HL-60/S4 treated with phorbol 12-myristate 13-acetate at 8.2 ng/mL for 4 days and 3 days (cell line): ENCODE results near the gene PI4KA.
"Not testable (repeated sequence)": the region's sequence is repeated elsewhere in the genome, so short reads cannot be mapped to it uniquely, and the experiment has no call there.

ENCODE experiments used
- in situ Hi-C: fragments of 300-500 bp; cut with MboI; formaldehyde crosslinking; loops from 2 replicates; pipeline ENCODE4 v1.15.0; 2022; ENCODE audit warnings: low sequenced_read_pairs

PI4KA gene

DNA sequence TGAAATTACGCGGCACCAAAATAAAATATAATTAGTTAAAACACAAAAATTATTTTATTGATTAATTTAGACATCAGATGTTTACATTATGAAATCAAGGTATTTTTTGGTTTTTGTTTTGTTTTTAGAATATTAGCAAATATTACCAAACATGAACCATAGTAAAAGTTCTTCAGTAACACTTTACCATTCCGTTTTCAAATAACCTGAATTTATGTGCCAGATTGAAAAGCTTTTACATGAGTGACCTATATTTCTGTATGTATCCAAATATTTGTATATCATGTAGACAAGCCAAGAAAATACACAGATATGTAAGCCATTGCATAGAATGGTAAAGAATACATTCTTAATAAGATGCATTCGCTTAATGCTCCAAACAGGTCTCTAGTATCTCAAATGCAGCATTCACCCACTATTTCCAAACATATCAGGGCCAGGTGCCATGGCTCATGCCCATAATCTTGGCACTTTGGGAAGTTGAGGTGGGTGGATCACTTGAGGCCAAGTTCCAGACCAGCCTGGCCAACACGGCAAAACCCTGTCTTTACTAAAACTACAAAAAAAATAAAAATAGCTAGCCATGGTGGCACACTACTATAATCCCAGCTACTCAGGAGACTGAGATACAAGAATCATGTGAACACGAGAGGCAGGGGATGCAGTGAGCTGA, 187.1 kb downstream of the PI4KA start:
- in situ Hi-C loops = no loop called here

DNA sequence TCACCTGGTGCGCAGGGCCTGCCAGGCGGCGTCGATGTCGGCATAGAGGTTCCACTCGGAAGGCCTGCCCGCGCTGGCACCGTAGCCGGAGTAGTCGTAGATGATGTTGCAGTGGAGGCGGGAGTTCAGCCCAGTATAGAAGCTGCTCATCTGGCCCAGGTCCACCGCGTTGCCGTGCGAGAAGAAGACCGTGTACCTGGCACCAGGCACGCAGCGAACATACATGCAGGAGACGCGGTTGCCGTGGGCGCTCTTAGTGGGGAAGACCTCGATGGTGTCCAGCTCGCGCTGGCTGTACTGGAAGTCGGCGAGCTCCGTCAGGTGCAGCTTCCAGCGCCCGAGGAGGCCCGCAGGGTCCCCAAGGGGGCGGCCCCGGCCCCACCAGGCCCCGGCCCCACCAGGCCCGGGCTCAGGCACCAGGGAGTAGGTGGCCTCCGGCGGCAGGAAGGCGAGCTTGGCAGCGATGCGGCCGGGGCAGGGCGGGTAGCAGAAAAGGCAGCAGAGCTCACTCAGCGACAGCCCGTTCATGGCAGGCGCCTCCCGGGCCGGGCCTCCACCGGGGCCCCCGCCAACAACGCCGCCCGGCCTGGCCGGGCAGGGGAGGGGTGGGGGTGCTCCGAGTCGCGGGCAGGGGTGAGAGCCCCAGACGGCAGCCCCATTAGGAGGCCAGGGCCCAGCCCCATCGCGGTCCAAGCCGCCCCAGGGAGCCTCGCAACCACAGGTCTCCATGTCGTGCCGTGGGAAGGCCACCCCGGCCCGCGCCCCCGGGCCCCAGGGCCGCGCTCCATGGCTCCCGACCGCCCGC, 188.0 kb downstream of the PI4KA start:
- in situ Hi-C loops = not testable (repeated sequence)

GRCh38 chr22:20669884-20670283, 188.7 kb downstream of the PI4KA start:
- in situ Hi-C loops = not testable (repeated sequence)

GRCh38 chr22:20669471-20669870, 189.1 kb downstream of the PI4KA start:
- in situ Hi-C loops = not testable (repeated sequence)

- in situ Hi-C loops = not testable (repeated sequence)
Observed at GRCh38 chr22:20668769-20669168, 189.8 kb downstream of the PI4KA start.

GRCh38 chr22:20668226-20668625, 190.4 kb downstream of the PI4KA start:
- in situ Hi-C loops = not testable (repeated sequence)

- in situ Hi-C loops = not testable (repeated sequence)
Observed at GRCh38 chr22:20667548-20667947, 191.1 kb downstream of the PI4KA start.

- in situ Hi-C loops = no loop called here
Observed at GRCh38 chr22:20666560-20666959, 192.1 kb downstream of the PI4KA start.

DNA sequence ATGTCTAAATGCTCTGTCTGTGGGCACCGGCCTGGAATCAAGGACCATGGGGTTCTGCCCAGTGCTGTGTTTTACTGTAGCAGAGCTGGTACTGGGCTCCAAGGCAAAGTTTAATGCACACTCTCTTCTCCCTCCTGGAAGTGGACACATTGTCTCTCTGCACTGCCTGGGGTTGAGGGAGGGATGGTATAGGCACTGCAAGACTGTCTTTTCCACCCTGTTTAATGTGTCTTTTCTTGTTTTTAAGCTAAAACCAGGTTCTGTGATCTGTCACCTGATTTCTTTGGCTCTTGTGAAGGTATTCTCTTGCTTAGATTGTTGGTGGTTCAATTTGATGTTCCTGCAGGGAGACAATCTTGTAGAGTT, 194.0 kb downstream of the PI4KA start:
- in situ Hi-C loops = no loop called here

DNA sequence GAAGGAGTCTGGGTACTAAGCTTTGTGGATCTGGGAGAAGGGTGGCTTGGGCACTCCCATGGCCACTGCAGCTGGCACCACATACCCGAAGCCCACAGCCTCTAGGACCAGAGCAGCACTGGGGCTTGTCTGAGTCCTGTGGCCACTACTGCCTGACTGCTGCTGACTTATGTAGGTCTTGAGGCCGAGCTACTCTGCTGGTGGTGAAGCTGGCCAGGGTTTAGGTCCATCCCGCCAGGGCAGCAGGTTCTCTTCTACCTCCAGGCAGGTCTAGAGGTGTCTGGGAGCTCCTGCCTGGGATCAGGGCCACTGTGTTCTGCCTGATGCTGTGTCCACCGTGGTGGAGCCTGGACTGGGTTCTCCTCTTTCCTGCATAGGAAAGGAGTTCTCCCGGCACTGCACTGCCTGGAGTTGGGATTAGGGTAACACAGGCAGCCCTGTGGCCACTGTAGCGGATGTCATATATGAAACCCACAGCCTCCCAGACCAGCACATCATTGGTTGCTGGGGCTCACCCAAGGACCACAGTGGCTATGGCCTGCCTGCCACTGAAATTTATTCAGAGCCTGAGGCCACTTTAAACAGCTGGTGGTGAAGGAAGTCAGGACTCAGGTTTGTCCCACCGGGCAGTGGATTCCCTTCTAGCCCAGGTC, 194.5 kb downstream of the PI4KA start:
- in situ Hi-C loops = no loop called here

GRCh38 chr22:20663137-20663828, 195.3 kb downstream of the PI4KA start:
- in situ Hi-C loops = no loop called here

DNA sequence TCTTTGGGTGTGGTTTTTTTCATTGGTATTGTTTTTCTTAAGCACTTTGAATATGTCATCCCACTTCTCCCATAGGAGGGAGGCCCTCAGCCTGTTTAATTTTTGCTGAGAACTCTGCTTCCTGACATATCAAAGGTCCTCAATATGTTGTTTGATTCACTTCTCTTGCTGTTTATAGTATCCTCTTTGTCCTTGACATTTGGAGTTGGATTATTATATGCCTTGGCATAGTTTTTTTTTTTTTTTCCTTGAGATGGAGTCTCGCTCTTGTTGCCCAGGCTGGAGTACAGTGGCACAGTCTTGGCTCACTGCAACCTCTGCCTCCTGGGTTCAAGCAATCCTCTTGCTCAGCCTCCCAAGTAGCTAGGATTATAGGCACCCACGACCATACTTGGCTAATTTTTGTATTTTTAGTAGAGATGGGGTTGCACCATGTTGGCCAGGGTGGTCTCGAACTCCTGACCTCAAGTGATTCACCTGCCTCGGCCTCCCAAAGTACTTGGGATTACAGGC, 196.0 kb downstream of the PI4KA start:
- in situ Hi-C loops = not testable (repeated sequence)

DNA sequence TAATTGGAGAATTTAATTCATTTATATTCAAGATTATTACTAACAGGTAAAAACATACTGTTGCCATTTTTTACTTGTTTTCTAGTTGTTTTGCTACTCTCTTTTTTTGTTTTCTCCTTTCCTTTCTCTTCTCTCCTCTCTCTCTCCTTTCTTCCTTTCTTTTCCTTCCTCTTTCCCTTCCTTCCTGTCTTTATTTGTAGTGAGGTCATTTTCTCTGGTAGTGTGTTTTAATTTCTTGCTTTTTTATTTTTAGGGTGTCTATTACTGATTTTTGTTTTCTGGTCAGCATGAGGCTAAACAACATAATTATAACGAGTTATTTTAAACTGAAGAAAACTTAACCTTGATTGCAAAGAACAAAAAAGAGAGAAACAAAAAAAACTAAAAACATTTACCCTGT, 197.1 kb downstream of the PI4KA start:
- in situ Hi-C loops = no loop called here

- in situ Hi-C loops = no loop called here
Observed at GRCh38 chr22:20660441-20661054, 198.1 kb downstream of the PI4KA start.

- in situ Hi-C loops = no loop called here
Observed at GRCh38 chr22:20659920-20660319, 198.7 kb downstream of the PI4KA start.

DNA sequence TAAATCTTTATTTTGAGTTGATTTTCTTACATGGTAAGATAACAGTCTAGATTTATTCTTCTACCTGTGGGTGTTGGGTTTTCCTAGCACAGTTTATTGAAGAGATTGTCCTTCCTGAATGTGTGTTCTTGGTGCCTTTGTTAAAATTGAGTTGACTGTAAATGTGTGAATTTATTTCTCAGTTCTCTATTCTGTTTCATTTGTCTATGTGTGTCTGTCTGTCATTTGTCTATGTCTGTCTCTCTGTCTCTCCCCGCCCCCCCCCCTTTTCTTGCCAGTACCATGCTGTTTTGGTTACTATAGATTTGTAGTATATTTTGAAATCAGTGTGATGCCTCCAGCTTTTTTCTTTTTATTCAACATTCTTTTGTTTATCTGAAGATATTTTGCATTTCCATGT, 199.4 kb downstream of the PI4KA start:
- in situ Hi-C loops = no loop called here

DNA sequence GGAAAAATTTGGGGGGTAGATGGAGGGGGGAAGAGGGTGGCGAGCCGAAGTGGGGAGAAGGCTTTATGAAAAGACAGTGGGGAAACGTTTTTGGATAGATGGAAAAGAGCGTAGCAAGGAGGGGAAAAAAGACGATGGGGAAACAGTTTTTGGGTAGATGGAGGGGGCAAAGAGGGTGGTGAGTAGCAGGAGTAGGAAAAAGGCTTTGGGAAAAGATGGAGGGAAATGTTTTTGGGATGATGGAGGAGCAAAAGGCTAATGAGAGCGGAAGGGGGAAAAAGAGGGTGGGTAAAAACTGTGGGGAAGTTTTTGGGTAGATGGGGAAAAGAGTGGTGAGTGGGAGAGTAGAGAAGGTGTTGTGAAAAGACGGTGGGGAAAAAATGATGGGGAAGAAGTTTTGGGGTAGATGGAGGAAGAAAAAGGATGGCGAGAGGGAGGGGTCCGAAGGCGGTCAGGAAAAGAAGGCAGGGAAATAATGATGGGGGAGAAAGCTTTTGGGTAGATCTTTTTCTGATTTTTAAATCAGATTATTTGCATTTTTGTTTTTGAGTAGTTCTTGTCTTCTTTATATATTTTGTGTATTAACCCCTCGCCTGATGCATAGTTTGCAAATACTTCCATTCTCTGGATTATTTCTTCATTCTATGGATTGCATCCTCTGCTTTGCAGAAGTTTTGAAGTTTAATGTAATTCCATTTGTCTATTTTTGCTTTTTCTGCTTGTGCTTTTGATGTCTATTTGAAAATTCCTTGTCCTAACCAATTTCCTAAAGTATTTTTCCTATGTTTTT, 200.0 kb downstream of the PI4KA start:
- in situ Hi-C loops = no loop called here

GRCh38 chr22:20657963-20658362, 200.6 kb downstream of the PI4KA start:
- in situ Hi-C loops = no loop called here
